ENCODE measurements around the gene SCN2A.

SCN2A gene

DNA sequence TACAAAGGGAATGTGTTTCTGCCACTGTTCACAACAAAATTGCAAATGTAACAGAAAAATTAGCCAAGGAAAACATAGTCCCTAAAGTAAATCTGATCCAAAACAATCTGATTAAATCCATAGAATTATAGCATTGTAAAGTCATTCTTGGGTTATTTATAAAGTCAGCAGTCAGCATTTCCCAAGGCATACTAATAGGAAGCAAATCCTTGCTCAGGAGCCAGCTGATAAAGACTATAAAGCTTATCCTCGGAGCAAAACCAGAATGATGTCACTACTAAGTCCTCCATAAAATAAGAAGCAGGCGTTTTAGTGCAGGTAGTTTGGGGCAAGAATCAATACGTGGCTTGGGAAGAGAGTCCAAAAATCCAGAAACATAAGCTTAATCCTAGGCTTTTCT lies 162.9 kb downstream of the SCN2A start:
- H3K4me3 ChIP-seq (ENCODE audit: low read depth, low read length), result no peak overlapping the region
- no peak for DNase-seq (ENCODE audit: low read depth)
- TF ChIP-seq, protein P1, sequence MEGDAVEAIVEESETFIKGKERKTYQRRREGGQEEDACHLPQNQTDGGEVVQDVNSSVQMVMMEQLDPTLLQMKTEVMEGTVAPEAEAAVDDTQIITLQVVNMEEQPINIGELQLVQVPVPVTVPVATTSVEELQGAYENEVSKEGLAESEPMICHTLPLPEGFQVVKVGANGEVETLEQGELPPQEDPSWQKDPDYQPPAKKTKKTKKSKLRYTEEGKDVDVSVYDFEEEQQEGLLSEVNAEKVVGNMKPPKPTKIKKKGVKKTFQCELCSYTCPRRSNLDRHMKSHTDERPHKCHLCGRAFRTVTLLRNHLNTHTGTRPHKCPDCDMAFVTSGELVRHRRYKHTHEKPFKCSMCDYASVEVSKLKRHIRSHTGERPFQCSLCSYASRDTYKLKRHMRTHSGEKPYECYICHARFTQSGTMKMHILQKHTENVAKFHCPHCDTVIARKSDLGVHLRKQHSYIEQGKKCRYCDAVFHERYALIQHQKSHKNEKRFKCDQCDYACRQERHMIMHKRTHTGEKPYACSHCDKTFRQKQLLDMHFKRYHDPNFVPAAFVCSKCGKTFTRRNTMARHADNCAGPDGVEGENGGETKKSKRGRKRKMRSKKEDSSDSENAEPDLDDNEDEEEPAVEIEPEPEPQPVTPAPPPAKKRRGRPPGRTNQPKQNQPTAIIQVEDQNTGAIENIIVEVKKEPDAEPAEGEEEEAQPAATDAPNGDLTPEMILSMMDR (IDR thresholded peaks at IDR 0.05; ENCODE audit: low read depth, low read length, missing control alignments), result no peak

DNA sequence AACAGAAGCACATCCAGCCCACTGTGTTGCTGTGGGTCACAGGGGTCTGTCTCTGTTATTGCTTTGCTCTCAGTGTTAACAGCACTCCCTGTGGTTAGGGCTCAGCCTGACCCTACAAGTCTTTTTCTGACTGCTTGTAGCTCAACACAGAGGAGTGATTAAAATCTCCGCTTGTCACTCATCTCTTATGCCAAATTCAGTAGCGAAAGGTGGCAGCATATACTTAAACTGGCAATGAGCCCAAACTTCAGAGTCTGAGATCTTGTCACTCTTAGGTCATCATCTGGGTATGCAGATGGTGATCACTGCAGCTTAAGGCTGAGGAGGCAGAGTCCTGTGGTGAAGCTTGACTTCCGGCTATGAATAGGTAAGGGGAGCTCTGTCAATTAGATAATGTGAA lies 167.0 kb downstream of the SCN2A start:
- no peak for DNase-seq (ENCODE audit: low read depth)
- TF ChIP-seq, protein P1 (IDR thresholded peaks at IDR 0.05; ENCODE audit: low read depth, low read length, missing control alignments), result no peak
- H3K4me3 ChIP-seq (ENCODE audit: low read depth, low read length), result no peak overlapping the region

DNA sequence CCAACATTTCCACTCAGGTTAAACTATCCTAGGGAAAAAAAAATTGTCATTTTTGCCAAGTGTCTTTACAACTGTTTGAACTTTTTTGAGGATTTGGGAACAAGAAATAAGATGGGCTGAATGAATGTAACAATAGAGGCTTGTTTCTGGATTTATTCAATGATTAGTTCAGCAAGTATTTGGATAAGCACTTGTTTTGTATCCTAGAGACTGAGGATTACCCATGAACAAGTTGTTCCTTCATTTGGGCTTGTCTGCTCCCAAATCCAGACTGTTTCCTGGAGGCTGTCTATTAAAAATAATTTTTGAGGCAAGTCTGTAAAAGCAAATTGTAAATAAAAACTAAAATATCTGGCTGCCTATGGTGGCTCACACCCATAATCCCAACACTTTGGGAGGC lies 168.3 kb downstream of the SCN2A start:
- H3K4me3 ChIP-seq (ENCODE audit: low read depth, low read length), result no peak overlapping the region
- no peak for DNase-seq (ENCODE audit: low read depth)
- TF ChIP-seq, protein P1 (IDR thresholded peaks at IDR 0.05; ENCODE audit: low read depth, low read length, missing control alignments), result no peak

DNA sequence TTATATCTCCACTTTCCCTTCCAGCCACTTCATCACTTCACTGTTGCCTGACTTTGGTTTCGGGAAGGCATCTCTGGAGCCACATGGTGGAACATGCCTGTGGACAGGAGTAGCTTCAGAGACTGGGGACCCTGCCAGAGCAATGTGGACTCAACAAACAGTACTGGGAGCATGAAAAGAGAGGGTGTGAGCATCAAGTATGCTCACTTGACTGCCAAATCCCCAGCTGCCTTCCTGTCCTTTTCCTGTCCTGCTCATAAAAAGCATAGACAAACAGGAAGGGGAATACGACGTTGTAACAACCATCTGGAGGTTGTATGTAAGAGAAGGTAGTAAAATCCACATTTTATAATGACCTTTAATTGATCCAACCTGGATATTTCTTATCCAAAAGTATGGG lies 169.0 kb downstream of the SCN2A start:
- TF ChIP-seq, protein P1 (IDR thresholded peaks at IDR 0.05; ENCODE audit: low read depth, low read length, missing control alignments), result no peak
- H3K4me3 ChIP-seq (ENCODE audit: low read depth, low read length), result no peak overlapping the region
- DNase-seq (ENCODE audit: low read depth), result no peak

DNA sequence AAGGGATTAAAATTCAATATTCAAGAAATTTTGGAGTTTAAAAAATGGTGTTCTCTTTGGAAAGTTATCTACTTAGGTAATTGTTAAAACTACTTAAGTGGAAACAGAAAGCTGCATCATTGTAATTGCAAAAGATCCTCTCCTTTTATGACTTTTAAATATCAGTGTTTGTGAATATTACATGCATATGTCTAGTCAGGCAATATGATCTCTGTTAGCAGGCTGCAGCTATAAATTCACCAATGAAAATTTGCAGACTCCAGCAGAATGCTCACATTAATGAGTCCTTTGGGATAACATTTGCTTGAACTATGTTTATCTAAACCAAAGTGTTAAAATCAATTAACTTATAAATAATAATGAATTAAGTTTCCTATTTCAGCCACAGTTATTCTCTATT lies 171.1 kb downstream of the SCN2A start:
- TF ChIP-seq, protein P1 (IDR thresholded peaks at IDR 0.05; ENCODE audit: low read depth, low read length, missing control alignments), result no peak
- H3K4me3 ChIP-seq (ENCODE audit: low read depth, low read length), result no peak overlapping the region
- no peak for DNase-seq (ENCODE audit: low read depth)

DNA sequence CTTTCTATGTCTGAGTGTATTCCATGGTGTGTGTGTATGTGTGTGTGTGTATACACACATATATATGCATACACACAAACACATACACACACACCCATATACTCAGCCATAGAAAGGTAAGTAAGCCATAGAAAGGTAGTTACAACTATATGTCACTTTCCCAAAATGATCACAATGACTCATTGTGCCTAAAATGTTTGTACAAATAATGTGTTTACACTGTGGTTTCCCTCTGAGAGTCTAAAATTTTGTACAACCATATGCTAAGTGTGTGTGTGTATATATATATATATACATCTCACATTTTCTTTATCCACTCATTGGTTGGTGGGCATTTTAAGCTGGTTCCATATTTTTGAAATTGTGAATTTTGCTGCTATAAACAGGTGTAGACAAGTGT lies 175.0 kb downstream of the SCN2A start:
- TF ChIP-seq, protein P1 (IDR thresholded peaks at IDR 0.05; ENCODE audit: low read depth, low read length, missing control alignments), result no peak
- DNase-seq (ENCODE audit: low read depth), result no peak
- no peak overlapping the region for H3K4me3 ChIP-seq (ENCODE audit: low read depth, low read length)

DNA sequence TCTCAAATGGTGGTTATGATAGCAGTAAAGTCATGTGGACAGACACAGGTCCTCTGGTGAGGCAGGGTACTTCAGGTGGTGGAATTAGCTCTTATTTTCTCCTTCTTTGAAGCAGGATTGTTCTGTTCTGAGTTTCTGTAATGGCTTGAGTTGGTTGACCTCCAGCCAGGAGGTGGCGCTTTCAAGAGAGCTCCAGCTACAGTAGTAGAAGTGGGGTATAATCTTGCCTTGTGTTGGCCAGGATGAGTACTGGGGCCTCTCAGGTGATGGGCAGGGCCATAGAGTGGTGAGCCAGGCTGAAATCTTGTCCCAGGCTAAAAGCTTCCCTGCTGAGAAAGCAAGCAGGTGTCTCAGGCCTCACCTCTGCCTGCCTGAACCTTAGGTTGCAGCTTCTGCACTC lies 177.8 kb downstream of the SCN2A start:
- DNase-seq (ENCODE audit: low read depth), result no peak
- TF ChIP-seq, protein P1 (IDR thresholded peaks at IDR 0.05; ENCODE audit: low read depth, low read length, missing control alignments), result no peak
- H3K4me3 ChIP-seq (ENCODE audit: low read depth, low read length), result no peak overlapping the region
